ENCODE measurements around the gene DHRS9. TPM values are rescaled to one million over a fixed set of nuclear protein-coding genes. Genes with fewer than 3 reads are reported as not detected.

DHRS9 gene
- total RNA-seq, 1 donor from 2014 or later = not detected

GRCh38 chr2:169034256-169034655, 35.1 kb upstream of the DHRS9 start:
- Histone ChIP-seq H3K4me1 (no peaks in the 10 kb centered on the region), H3K36me3 (no peaks in the 10 kb centered on the region), H3K4me3 (no peak overlapping the region), H3K27me3 (no peaks in the 10 kb centered on the region), H3K27ac (no peak overlapping the region), H3K9me3 (no peaks in the 10 kb centered on the region)
- DNase-seq (ENCODE audit: low spot score in 2 of 2) = no peak
- intact Hi-C loops (cut with DNase I) = no loop called here
- TF ChIP-seq CTCF (IDR thresholded peaks at IDR 0.05) = no peak

- Histone ChIP-seq H3K9me3 (no peaks in the 10 kb centered on the region), H3K36me3 (no peaks in the 10 kb centered on the region), H3K27ac (no peak overlapping the region), H3K4me3 (no peak overlapping the region), H3K27me3 (no peaks in the 10 kb centered on the region), H3K4me1 (no peaks in the 10 kb centered on the region)
- DNase-seq (ENCODE audit: low spot score in 2 of 2) = no peak
- intact Hi-C loops (cut with DNase I) = no loop called here
- no peak for TF ChIP-seq CTCF (IDR thresholded peaks at IDR 0.05)
These were observed 34.3 kb upstream of the DHRS9 start for GRCh38 chr2:169034984-169035544.

DNA sequence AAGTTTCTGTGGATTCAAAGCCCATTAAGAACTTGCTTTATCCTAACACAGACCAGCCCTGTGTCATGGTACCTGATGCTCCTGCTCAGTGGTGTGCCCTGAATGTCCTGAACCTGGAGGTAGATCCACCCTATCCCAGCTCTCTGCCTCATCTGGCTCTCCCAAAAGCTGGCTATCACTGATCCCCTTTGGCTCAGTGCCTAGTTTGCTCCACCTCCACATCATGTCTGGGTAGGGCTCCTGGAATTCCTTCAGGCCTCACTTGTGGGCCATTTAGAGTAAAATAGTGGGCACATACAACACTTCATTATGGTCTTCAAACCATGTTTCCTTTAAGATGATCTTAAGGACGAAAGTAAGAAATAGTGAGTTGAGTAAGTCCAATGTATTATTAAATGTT, 33.5 kb upstream of the DHRS9 start:
- H3K9me3 ChIP-seq = no peaks in the 10 kb centered on the region
- H3K36me3 ChIP-seq = no peaks in the 10 kb centered on the region
- DNase-seq (ENCODE audit: low spot score in 2 of 2) = no peak
- H3K4me3 ChIP-seq = no peak overlapping the region
- intact Hi-C loops (cut with DNase I) = no loop called here
- H3K4me1 ChIP-seq = no peaks in the 10 kb centered on the region
- no peak overlapping the region for H3K27ac ChIP-seq
- no peak for TF ChIP-seq CTCF (IDR thresholded peaks at IDR 0.05)
- no peaks in the 10 kb centered on the region for H3K27me3 ChIP-seq

DNA sequence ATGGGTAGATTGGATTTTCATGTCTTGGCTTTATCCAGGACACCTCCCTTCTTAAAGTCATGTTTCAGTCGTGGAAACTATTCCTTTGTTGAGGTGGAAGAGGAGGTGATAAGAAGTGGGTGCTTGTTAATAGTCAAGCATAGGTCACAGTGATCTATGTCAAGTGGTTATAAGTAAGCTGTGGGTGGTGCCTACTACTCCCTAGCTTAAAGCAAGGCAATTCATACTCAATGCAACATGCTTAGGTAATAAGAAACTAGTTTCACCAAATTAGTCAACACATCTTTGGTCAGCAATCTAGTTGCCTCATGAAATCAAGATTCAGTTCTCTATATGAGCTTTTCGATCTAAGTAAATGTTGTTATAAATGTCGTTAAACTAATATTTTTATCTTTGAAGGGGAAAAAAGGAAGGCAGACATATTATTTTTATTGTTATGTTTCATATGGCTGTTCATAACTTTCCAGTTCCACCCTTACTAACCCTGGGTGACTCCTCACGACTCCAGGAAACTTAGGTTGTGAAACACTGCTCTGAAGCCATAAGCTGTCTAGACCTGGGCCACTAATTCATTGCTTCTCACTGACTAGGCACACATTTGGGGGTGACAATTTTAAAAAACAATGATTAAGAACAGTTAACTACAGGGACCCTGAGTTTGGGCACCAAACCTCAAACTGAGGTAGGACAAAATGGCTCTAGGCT, 32.5 kb upstream of the DHRS9 start:
- Histone ChIP-seq H3K4me3 (no peak overlapping the region), H3K27ac (no peak overlapping the region)
- intact Hi-C loops (cut with DNase I) = no loop called here

DNA sequence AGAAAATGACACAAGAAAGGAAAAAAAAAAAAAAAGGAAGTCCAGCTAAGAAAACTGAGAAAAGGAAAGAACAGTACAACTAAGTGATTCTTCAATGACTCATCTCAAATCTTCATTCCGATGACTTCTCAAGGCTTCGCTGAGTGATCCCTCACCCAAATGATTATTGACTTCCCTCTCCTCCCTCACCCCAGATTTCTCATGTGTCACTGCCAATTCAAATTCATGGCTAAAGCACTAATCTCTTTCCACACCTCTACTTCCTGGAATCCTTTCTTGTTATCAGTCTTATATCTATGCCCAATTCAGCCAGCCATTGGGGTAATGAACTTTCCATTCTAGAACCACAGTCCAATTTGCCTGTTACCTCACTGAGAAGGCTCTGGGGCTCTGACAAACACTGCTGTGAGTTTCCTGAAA, 31.0 kb upstream of the DHRS9 start:
- Histone ChIP-seq H3K4me3 (no peak overlapping the region), H3K4me1 (no peaks in the 10 kb centered on the region), H3K27me3 (no peaks in the 10 kb centered on the region), H3K36me3 (no peaks in the 10 kb centered on the region), H3K27ac (no peak overlapping the region), H3K9me3 (peaks cover 0 to 5% of the 10 kb centered on the region in 2 donors)
- intact Hi-C loops (cut with DNase I) = no loop called here
- no peak for DNase-seq (ENCODE audit: low spot score in 2 of 2)
- no peak for TF ChIP-seq CTCF (IDR thresholded peaks at IDR 0.05)

More for the DNA sequence above, 32.5 kb upstream of the DHRS9 start:
- Histone ChIP-seq H3K9me3 (no peaks in the 10 kb centered on the region), H3K36me3 (no peaks in the 10 kb centered on the region), H3K27me3 (no peaks in the 10 kb centered on the region), H3K4me1 (no peaks in the 10 kb centered on the region)
- no peak for DNase-seq (ENCODE audit: low spot score in 2 of 2)
- no peak for TF ChIP-seq CTCF (IDR thresholded peaks at IDR 0.05)
